ENCODE data around the gene PEX11G. TPM values are rescaled to one million over a fixed set of nuclear protein-coding genes. Genes with fewer than 3 reads are reported as not detected.

PEX11G gene
- total and polyA plus RNA-seq, 9 of the 15 experiments (the other 6 are each of a cell fraction or from before 2014, with no cell fraction given): 0.07 to 3.2 (median 0.70) TPM; not detected in 1

DNA sequence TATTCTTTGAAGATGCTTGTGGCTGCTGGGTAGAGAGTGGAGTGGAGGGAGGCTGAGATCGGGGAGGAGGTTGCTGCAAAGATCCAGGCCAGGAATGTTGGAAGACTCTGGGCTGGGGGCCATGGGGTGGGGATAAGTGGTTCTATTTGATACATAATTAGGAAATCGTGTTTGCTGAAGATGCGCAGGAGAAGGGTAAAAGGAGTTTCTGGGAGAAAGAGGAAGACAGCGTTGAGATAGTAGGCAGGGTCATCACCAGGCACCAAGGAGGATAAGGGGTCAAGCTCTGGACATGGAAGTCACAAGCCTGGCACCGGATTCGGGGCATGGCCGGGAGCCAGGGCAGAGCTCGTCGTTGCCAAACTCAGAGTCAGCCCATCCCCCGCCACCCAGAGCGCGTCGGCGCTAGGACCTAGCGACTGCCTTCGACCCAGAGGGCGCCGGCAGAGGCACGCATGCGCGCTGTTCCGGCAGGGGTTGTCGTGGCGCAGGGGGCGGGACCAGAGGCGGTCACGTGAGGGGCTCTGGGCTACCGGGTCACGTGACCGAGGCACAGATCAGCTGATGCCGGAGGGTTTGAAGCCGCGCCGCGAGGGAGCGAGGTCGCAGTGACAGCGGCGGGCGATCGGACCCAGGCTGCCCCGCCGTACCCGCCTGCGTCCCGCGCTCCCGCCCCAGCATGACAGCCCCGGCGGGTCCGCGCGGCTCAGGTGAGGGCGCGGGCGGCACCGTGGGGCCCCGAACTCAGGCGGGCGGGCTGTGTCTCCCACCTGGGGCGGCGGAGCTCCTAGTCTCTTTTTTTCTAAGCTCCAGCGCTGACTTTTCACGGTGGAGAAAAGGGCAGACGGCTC lies 33.5 kb upstream of the PEX11G start, which contains the start of gene MCOLN1 (continued):
- TF ChIP-seq PHB (CRISPR knock-in tag; IDR thresholded peaks at IDR 0.05) (0 out of 2 replicates have a peak, but pooled peaks have one; percentile 76), HLTF (IDR thresholded peaks at IDR 0.05) (no peak), BDP1 (IDR thresholded peaks at IDR 0.05; ENCODE audit: insufficient read depth, insufficient read length) (no peak), ATF1 (CRISPR knock-in tag; IDR thresholded peaks at IDR 0.05) (no peak), ATF1 (tag; IDR thresholded peaks at IDR 0.05) (peak; percentile 79), TGIF2 (CRISPR knock-in tag; IDR thresholded peaks at IDR 0.05) (no peak), CEBPG (CRISPR knock-in tag; IDR thresholded peaks at IDR 0.05) (peak; percentile 43; the same call in 1 of the 2 replicates), CEBPG (tag; conservative IDR thresholded peaks at IDR 0.05 in 1 of 2, IDR thresholded peaks at IDR 0.05 in 1 of 2) (no peak), ZNF274 (IDR thresholded peaks at IDR 0.05; ENCODE audit: borderline replicate concordance, low read depth, low read length) (no peak), CBX5 (IDR thresholded peaks at IDR 0.05; ENCODE audit: borderline replicate concordance, low read depth) (no peak; the same call in 1 of the 2 replicates), CREBBP (IDR thresholded peaks at IDR 0.05; ENCODE audit: low read depth, low read length) (no peak), HMG20B (CRISPR knock-in tag; IDR thresholded peaks at IDR 0.05) (no peak), ZKSCAN1 (IDR thresholded peaks at IDR 0.05; ENCODE audit: low read depth, low read length) (no peak), ZNF134 (CRISPR knock-in tag; conservative IDR thresholded peaks at IDR 0.05) (0 out of 2 replicates have a peak, but pooled peaks have one; percentile 6), ETS2 (tag; IDR thresholded peaks at IDR 0.05; ENCODE audit: borderline replicate concordance, poor library complexity, severe bottlenecking) (no peak), SMAD4 (CRISPR knock-in tag; conservative IDR thresholded peaks at IDR 0.05) (peak; percentile 79), POLR3A (IDR thresholded peaks at IDR 0.05; ENCODE audit: borderline replicate concordance, extremely low read depth, insufficient read depth, insufficient read length) (no peak)
- TF ChIP-seq, protein P1, sequence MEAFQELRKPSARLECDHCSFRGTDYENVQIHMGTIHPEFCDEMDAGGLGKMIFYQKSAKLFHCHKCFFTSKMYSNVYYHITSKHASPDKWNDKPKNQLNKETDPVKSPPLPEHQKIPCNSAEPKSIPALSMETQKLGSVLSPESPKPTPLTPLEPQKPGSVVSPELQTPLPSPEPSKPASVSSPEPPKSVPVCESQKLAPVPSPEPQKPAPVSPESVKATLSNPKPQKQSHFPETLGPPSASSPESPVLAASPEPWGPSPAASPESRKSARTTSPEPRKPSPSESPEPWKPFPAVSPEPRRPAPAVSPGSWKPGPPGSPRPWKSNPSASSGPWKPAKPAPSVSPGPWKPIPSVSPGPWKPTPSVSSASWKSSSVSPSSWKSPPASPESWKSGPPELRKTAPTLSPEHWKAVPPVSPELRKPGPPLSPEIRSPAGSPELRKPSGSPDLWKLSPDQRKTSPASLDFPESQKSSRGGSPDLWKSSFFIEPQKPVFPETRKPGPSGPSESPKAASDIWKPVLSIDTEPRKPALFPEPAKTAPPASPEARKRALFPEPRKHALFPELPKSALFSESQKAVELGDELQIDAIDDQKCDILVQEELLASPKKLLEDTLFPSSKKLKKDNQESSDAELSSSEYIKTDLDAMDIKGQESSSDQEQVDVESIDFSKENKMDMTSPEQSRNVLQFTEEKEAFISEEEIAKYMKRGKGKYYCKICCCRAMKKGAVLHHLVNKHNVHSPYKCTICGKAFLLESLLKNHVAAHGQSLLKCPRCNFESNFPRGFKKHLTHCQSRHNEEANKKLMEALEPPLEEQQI (IDR thresholded peaks at IDR 0.05): no peak
- TF ChIP-seq, protein P2, sequence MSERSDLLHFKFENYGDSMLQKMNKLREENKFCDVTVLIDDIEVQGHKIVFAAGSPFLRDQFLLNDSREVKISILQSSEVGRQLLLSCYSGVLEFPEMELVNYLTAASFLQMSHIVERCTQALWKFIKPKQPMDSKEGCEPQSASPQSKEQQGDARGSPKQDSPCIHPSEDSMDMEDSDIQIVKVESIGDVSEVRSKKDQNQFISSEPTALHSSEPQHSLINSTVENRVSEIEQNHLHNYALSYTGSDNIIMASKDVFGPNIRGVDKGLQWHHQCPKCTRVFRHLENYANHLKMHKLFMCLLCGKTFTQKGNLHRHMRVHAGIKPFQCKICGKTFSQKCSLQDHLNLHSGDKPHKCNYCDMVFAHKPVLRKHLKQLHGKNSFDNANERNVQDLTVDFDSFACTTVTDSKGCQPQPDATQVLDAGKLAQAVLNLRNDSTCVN (CRISPR knock-in tag; IDR thresholded peaks at IDR 0.05): no peak
- TF ChIP-seq, protein P3, sequence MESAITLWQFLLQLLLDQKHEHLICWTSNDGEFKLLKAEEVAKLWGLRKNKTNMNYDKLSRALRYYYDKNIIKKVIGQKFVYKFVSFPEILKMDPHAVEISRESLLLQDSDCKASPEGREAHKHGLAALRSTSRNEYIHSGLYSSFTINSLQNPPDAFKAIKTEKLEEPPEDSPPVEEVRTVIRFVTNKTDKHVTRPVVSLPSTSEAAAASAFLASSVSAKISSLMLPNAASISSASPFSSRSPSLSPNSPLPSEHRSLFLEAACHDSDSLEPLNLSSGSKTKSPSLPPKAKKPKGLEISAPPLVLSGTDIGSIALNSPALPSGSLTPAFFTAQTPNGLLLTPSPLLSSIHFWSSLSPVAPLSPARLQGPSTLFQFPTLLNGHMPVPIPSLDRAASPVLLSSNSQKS (CRISPR knock-in tag; IDR thresholded peaks at IDR 0.05): no peak
- TF ChIP-seq, protein P4, sequence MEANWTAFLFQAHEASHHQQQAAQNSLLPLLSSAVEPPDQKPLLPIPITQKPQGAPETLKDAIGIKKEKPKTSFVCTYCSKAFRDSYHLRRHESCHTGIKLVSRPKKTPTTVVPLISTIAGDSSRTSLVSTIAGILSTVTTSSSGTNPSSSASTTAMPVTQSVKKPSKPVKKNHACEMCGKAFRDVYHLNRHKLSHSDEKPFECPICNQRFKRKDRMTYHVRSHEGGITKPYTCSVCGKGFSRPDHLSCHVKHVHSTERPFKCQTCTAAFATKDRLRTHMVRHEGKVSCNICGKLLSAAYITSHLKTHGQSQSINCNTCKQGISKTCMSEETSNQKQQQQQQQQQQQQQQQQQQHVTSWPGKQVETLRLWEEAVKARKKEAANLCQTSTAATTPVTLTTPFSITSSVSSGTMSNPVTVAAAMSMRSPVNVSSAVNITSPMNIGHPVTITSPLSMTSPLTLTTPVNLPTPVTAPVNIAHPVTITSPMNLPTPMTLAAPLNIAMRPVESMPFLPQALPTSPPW (CRISPR knock-in tag; IDR thresholded peaks at IDR 0.05): peak; percentile 63
- TF ChIP-seq, protein P5, sequence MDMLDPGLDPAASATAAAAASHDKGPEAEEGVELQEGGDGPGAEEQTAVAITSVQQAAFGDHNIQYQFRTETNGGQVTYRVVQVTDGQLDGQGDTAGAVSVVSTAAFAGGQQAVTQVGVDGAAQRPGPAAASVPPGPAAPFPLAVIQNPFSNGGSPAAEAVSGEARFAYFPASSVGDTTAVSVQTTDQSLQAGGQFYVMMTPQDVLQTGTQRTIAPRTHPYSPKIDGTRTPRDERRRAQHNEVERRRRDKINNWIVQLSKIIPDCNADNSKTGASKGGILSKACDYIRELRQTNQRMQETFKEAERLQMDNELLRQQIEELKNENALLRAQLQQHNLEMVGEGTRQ (CRISPR knock-in tag; IDR thresholded peaks at IDR 0.05): peak; percentile 100

All from K562 (cell line).